ENCODE data around the gene PRPS1. TPM values are rescaled to one million over a fixed set of nuclear protein-coding genes. Genes with fewer than 3 reads are reported as not detected.

The PRPS1 gene
- total and polyA plus RNA-seq, 9 of the 15 experiments (the other 6 are each of a cell fraction or from before 2014, with no cell fraction given): 47.8 to 175 (median 79.6) TPM

DNA sequence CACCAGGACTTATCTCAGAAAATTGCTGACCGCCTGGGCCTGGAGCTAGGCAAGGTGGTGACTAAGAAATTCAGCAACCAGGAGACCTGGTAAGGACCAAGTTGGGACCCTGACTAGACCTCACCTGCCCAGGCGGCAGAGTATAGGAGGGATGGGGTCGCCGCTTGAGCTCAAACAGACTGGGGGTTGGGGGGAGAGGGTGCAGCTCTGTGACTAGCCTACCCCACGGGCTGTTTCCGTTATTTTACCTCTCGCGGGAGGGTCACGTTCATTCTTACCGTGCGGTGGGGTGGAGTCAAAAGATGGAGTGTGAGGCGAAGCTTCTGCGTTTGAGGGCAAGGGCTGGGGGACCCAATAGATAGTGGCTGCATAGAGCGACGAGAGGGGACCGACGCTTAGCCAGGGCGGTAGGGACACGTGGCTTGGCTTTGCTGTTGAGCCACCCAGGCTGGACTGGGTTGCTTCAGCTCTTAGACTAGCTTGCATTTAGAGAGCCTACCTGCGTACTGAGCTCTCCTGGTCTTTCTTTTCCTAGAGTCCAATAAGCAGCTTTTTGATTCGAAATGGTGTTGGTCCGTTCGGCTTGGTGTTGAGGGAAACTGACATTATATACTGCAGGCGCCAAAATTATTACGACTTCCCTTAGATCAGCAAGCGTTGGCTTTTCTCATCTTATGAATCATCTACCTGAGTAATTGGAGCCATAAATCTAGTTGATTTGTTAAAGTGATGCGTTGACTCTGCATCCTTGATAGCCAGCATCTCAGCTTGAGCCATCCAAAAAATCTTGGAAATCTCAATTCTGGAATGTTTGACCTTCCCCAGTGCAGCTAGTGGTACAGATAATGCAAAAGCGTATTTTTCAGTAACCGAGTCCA is 591 bp downstream of the PRPS1 start (continued):
- TF ChIP-seq CUX1 (CRISPR knock-in tag; IDR thresholded peaks at IDR 0.05): no peak
- no peak for TF ChIP-seq CREM (IDR thresholded peaks at IDR 0.05; ENCODE audit: low read depth)
- TF ChIP-seq TEAD2 (tag; IDR thresholded peaks at IDR 0.05): no peak
- no peak for TF ChIP-seq HMBOX1 (IDR thresholded peaks at IDR 0.05)
- TF ChIP-seq ZKSCAN1 (IDR thresholded peaks at IDR 0.05; ENCODE audit: low read depth, low read length): no peak
- TF ChIP-seq, protein P1, sequence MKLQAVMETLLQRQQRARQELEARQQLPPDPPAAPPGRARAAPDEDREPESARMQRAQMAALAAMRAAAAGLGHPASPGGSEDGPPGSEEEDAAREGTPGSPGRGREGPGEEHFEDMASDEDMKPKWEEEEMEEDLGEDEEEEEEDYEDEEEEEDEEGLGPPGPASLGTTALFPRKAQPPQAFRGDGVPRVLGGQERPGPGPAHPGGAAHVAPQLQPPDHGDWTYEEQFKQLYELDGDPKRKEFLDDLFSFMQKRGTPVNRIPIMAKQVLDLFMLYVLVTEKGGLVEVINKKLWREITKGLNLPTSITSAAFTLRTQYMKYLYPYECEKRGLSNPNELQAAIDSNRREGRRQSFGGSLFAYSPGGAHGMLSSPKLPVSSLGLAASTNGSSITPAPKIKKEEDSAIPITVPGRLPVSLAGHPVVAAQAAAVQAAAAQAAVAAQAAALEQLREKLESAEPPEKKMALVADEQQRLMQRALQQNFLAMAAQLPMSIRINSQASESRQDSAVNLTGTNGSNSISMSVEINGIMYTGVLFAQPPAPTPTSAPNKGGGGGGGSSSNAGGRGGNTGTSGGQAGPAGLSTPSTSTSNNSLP (IDR thresholded peaks at IDR 0.05; ENCODE audit: borderline replicate concordance, low read depth, low read length): no peak
- TF ChIP-seq ELK3 (CRISPR knock-in tag; IDR thresholded peaks at IDR 0.05): no peak
- no peak for TF ChIP-seq ZSCAN32 (CRISPR knock-in tag; IDR thresholded peaks at IDR 0.05)
- TF ChIP-seq MAX (CRISPR knock-in tag; IDR thresholded peaks at IDR 0.05): peak; percentile 44
- TF ChIP-seq, protein P2, sequence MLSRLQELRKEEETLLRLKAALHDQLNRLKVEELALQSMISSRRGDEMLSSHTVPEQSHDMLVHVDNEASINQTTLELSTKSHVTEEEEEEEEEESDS (CRISPR knock-in tag; IDR thresholded peaks at IDR 0.05): no peak
- no peak for TF ChIP-seq ATF1 (CRISPR knock-in tag; IDR thresholded peaks at IDR 0.05)
- no peak for TF ChIP-seq ATF1 (tag; IDR thresholded peaks at IDR 0.05)
- TF ChIP-seq YY1 (IDR thresholded peaks at IDR 0.05; ENCODE audit: borderline replicate concordance in 1 of 3, control insufficient read depth in 1 of 3, extremely low read depth in 1 of 3, insufficient read depth in 3 of 3, insufficient read length in 1 of 3, insufficient replicate concordance in 2 of 3, low read depth in 1 of 3, low read length in 2 of 3): peak in 1 of 3 experiments; percentile 37
- no peak for TF ChIP-seq MYNN (IDR thresholded peaks at IDR 0.05)
- no peak for TF ChIP-seq MYNN (CRISPR knock-in tag; IDR thresholded peaks at IDR 0.05)
